GM21367 (cell line): ENCODE data around the gene USP11.

ENCODE experiments used
- ATAC-seq: cut with Tn5 transposase; IDR thresholded peaks from one replicate; pipeline ENCODE4 v1.9.1; 2021; ENCODE audit not compliant: unreplicated experiment

Gene USP11

DNA sequence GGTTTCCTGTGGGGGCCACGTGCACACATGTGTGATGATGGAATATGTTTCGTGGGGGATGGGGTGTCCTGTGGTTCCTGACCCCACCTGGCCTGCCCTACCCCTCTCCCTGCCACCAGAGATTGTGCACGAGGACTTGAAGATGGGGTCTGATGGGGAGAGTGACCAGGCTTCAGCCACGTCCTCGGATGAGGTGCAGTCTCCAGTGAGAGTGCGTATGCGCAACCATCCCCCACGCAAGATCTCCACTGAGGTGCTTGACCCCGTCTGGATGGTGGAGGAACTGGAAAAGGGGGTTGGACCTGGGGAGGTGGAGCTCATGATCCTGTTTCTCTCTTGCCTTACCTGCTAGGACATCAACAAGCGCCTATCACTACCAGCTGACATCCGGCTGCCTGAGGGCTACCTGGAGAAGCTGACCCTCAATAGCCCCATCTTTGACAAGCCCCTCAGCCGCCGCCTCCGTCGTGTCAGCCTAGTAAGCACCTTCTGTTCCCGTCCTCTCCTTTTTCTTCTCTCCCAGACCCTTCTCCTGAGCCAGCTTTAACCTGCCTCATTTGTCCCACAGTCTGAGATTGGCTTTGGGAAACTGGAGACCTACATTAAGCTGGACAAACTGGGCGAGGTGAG is 8.4 kb upstream of the USP11 start:
- no peak for ATAC-seq

DNA sequence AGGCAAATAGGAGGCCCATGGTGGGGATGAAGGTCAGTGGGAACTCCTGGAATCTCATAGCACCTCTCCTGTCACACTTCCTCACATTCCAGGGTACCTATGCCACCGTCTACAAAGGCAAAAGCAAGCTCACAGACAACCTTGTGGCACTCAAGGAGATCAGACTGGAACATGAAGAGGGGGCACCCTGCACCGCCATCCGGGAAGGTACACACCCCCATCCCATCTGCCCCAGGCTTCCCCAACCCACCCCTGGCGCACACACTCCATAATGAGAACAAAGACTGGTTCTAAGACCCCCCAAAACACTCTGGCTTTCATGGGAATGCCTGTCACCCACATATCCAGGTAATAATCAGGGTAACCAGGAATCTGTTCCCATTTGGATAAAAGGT is 7.9 kb upstream of the USP11 start:
- no peak for ATAC-seq

DNA sequence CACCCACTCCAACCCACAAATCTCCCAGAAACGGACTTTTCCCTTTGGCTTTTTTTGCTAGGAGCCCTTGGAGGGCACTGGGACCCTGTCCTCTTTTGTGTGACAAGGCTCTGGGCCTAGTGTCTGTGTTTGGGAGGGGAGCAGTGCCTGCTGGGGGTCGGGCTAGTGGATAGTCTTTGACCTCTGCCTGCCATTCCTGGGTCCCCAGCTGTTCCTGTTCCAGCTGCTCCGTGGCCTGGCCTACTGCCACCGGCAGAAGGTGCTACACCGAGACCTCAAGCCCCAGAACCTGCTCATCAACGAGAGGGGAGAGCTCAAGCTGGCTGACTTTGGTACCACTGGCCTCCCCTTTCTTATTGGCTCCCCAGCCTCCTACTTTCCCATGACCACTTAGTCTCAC is 6.7 kb upstream of the USP11 start:
- ATAC-seq, result no peak

DNA sequence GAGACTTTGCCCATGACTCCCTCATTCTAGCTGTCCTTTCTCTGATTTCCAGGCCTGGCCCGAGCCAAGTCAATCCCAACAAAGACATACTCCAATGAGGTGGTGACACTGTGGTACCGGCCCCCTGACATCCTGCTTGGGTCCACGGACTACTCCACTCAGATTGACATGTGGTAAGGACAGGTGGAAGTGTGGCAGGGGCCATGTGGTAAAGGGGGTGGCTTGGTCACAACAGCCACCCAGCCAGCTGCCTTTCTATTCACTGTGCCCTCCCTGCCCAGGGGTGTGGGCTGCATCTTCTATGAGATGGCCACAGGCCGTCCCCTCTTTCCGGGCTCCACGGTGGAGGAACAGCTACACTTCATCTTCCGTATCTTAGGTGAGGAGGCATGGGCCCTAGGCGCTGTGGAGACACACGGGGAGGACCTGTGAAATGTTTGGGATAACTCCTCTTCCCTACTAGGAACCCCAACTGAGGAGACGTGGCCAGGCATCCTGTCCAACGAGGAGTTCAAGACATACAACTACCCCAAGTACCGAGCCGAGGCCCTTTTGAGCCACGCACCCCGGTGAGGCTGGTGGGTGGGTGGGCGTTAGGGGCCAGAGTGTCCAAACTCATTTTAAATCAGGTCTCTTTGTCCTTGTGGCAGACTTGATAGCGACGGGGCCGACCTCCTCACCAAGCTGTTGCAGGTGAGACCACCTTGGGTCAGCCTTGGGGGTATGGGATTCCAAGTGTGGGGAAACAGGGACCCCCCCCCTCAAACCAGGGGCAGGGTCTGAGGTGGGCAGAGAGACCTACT is 6.1 kb upstream of the USP11 start:
- no peak for ATAC-seq

DNA sequence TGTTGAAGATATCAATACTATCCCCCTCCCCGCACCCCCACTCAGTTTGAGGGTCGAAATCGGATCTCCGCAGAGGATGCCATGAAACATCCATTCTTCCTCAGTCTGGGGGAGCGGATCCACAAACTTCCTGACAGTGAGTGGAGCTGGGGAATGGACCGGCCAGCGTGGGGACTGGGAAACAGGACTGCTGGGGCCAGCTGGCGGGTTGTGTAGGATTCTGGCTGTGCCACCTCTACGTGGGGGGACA is 5.5 kb upstream of the USP11 start:
- no peak for ATAC-seq

DNA sequence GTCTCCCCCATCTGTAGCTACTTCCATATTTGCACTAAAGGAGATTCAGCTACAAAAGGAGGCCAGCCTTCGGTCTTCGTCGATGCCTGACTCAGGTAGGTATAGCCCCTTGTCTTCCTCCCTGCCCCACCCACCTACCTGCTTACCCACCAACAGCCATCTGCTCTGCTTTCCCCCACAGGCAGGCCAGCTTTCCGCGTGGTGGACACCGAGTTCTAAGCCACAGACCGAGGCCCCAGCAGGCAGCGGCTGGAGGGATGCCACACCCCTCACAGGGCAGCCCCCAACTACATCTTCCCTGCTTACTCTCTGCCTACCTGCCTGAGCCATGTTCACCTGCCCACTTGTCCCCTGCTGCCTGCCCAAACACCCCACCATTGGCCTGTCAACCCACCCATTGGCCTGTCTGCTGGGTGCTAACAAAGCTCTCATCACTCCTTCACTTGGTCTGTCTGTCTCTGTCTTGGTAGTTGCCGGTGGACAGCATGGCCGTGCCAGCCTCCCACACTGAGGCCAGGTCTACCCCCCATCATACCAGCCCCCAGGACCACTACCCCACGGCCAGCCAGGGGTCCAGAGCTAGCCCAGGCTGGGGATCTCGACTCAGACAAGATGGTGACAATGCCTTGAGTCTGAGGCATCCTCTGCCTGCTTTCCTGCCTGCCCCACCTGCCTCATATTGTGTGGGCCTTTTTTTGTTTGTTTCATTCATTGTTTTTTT is 4.1 kb upstream of the USP11 start:
- no peak for ATAC-seq

DNA sequence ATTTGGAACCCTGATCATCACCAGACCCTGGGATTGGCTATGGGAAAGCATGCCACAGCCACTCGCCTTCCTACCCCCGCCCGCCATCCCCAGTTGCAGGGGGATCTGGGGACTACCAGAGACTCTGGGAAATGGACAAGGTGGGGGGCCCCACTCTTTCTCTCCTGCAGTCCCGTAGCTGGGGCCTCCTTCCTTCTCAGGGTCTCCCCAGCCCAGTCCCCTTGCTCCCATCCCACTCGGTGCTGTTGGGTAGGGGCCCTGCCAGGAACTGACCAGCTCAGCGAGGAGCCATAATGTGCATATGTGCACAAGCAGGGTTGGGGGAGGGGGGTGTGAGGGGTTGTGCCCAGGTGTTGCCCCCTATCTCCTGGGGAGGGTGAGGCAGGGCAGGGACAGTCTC is 3.4 kb upstream of the USP11 start:
- ATAC-seq, result no peak

DNA sequence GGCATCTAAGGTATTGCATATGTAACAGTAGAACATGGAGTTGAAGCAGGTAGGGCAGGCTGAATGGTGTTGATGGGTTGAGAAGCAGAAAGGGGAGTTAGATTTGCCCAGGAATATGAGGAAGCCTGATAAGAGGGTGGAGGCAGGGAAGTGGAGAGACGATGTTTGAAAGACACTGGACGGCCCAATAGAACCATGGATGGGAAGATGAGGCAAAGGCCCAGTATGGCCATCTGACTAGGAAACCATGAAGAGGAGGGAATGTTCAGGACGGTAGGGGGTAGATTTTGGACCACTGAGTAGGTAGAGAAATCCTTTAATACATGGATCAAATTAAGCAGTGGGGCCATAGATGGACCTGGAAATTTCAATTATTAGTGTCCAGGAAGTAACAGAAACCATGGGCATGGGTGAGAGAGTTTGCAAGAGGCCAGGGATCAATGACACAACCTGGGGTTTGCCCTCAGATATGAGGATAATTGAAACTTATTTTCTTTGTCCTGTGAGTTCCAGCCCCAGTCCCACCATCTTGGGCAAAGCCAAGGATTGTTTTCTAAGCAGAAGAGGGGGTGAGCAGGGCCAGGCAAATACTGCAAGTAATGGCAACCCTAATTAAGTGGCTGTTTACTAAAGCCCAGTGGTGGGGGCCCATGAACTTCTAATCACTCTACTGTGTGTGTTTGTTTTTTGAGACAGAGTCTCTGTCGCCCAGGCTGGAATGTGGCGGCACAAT is 2.5 kb upstream of the USP11 start:
- no peak for ATAC-seq

DNA sequence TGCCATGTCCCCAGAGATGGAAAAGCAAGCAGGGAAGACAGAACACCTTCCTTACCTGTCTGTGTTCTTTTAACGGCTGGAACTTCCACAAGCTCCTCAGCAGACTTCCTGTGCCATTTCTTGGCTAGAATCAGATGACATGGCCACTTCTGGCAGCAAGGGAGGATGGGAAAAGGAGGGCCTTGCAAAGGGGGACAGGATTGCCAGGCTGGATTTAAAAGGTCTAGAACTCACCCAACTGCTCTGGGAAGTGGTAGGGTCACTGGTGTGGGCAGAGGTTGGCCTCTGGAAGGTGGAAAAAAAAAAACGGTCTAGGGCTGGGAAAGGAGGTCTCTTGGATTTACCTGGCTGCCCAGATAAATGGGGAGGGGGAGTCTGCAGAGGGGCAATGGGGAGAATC is 1.6 kb upstream of the USP11 start:
- no peak for ATAC-seq

DNA sequence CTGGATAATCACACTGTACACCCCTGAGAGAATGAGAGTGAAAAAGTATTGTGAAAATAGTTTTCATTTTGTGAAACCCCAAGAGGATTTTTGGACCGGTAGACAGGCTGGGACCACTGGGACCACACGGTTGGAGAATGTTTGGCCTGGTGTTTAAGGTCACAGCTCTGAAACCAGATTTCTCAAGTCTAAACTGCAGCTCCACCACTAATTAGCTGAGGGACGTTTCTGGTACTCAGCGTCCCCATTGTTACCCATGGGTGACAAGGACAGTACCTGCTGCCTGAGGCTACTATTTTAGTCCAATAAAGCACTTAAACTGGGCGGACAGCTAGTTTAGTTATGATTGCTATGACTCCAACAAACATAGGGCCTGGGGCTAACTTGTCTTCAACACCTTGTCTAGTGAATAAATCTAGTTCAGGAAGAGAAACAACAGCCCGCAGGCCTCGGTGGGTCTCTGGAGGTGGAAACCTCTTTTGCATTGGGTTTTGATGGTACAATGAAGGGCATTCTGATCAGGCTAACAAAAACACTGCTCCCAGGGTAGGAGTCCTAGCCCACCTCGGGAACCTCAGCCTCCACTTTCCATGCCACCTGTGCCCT is 509 bp upstream of the USP11 start:
- no peak for ATAC-seq

DNA sequence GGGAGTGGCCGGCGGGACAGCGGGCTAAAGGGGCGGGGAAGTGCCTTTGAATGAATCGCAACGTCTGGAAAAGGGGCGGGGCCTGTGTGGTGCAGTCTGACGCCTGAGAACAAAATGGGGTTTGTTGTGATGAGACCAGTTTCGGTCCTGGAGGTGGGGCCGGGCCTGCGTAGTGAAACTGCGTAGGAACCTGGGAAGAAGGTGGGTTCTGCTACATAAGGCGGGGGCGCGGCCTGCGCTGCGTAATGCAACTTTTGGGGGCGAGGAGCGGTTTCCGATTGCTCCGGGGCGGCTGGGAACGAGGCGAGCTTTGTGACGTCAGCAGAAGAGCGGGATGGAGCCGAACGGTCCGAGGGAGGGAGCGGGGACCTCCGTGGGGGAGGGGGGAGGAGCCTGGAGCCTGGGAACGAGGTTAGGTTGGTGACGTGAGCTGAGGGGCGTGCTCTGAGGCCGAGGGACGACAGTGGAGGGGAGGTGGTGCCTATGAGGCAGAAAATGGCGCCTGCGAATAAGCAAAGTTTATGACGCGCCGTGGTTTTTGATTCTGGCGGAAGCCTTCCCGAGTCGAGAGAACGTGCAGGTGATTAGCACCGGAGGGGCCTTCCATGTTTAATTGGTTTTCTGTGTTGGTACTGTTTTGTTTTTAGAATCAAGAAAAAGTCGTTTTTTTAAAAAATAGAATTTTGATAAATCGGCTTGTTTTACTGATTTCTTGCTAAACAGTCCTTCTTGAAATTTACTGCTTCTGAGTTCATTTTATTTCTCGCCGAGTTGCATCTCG is 714 bp downstream of the USP11 start:
- peak; percentile 82 for ATAC-seq

DNA sequence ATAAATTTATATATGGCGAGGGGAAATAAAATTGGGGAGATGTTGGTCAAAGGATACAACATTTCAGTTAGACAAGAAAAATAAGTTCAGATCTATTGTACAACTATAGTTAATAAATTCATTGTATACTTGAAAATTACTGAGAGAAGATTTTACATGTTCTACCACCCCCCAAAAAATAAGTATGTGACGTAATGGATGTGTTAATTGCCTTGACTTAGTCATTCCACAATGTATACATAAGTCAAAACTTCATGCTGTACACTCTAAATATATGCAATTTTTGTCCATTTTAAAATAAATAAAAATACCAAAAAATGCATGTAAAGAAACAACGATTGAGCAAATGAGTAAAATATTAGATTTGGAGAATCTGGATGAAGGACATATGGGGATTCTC is 1.8 kb downstream of the USP11 start:
- ATAC-seq, result no peak

DNA sequence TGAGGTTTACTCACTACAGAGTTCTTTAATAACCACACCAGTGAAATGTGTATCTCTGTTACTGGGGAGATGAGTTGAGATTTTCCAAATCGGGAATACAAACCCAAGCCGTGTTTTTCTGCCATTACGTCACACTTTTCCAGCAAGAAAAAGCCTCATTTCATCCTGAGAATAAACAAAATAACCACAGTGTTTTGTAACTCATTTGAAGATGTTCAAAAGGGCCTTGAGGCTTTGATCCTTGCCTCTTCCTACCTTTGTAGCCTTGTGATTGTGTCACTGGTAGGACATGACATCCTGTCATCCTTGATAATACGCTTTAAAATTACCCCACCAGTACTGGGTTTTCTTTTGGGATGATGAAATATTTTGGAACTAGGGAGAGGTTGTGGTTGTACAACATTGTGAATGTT is 2.9 kb downstream of the USP11 start:
- no peak for ATAC-seq

DNA sequence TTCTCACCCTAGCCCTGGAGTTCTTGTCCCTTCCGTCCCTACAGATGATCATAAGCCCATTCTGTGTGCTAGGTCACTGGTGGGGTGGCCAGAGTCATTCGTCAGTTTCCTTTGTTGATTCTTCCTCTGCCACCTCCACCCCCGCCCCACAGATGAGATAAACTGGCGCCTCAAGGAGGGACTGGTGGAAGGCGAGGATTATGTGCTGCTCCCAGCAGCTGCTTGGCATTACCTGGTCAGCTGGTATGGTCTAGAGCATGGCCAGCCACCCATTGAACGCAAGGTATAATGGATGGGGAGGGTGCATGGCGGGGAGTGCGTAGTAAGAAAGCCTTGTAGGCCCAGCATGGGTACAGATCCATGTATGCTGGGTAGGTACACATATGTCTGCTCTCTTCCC is 6.4 kb downstream of the USP11 start:
- ATAC-seq, result no peak

DNA sequence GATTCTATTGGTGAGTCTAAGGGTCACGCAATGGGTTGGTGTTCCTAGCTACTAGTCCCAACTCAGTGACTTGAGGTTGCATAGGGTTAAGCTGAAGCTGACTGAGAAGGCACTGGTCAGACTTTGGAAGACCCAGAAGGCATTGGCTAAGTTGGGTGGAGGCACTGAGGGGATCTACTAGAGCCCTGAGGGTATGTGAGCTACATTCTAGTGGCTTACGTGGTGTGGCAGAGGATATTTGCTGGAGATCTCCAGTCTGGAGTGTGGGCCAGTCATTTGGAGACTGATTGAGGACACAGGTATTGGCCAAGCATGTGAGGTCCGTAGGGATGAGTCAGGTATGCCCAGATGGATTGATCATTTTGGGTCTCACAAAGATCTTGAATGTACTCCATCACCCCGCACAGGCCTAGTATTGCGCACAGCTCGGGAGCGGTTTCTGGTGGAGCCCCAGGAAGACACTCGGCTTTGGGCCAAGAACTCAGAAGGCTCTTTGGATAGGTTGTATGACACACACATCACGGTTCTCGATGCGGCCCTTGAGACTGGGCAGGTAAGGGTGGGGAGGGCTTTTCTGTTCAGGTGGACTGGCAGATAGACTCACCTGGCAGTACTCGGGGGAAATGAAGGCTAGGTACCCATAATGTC is 7.2 kb downstream of the USP11 start:
- no peak for ATAC-seq

DNA sequence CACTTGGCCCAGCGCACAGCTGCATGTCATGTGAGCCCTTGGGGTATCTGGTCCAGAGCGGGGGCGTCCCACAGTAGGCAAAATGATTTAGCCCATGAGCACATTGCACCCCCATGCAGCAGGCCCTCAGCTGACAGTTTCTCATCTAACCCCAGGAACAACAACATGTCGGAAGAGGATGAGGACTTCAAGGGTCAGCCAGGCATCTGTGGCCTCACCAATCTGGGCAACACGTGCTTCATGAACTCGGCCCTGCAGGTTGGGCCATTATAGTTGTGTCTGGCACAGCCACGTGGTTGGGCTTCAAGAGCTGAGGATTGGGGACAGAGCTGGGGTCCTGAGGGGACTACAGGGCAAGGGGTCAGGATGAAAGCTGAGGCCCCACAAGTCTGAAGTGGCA is 7.8 kb downstream of the USP11 start:
- ATAC-seq, result no peak

DNA sequence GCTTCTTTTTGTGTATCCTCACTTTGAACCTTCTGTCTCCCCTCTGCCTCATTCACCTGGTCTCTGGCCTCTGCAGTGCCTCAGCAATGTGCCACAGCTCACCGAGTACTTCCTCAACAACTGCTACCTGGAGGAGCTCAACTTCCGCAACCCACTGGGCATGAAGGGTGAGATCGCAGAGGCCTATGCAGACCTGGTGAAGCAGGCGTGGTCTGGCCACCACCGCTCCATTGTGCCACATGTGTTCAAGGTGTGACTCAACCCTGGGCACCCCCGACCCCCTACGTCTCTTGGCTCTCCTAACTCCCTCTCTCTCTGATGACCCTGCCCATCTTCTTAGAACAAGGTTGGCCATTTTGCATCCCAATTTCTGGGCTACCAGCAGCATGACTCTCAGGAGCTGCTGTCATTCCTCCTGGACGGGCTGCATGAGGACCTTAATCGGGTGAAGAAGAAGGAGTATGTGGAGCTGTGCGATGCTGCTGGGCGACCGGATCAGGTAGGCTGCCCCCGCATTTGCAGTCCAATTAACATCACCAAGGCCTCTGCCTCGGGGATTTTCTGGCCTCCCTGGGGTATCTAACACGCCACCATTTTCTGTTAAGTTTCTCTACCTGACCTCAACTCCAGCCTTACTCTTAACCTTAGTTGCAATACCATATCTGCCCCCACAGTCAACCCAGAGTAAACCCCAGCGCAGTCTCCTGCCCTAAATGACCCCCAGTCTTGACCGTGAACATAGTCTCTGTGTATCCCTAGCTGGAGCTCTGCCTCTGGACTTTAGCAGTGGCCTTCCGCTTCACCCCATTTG is 8.6 kb downstream of the USP11 start:
- ATAC-seq, result no peak

DNA sequence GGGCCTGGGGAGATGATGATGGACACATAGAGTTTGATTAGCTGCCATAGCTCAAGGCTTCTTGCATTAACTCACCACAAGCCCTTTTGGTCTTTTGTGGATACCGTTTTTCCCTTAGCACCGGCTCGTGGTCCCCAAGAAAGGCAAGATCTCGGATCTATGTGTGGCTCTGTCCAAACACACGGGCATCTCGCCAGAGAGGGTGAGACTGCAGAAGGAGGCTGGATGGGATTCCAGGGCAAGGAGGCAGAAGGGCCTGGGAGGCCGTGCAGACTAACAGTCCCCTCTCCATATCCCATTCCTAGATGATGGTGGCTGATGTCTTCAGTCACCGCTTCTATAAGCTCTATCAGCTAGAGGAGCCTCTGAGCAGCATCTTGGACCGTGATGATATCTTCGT is 9.5 kb downstream of the USP11 start:
- no peak for ATAC-seq

DNA sequence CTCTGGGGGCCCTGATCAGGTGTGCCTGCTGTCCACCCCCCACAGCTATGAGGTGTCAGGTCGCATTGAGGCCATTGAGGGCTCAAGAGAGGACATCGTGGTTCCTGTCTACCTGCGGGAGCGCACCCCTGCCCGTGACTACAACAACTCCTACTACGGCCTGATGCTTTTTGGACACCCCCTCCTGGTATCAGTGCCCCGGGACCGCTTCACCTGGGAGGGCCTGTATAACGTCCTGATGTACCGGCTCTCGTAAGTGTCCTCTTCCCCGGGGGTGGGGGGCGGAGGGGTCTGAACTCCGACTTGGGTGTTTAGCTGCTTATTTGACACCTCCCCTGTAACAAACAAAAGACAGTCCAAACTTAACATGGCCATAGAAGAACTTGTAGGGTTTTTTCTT is 10.5 kb downstream of the USP11 start:
- no peak for ATAC-seq
